Left ventricle myocardium inferior (tissue), 1 donor: ENCODE results near the gene UGT1A3. TPM values are rescaled to one million over a fixed set of nuclear protein-coding genes. Genes with fewer than 3 reads are reported as not detected.

ENCODE experiments used
- DNase-seq: peaks from one replicate; pipeline ENCODE4 v3.0.0-alpha.2; 2020
- H3K27ac ChIP-seq: fragments of 200-600 bp; replicated peaks from 2 replicates; pipeline ENCODE4 v1.8.0; 2021
- H3K27me3 ChIP-seq: fragments of 200-600 bp; 2 replicates; pipeline ENCODE4 v1.8.0; 2021; ENCODE audit warnings: low read depth
- H3K36me3 ChIP-seq: fragments of 200-600 bp; 2 replicates; pipeline ENCODE4 v1.8.0; 2021
- H3K4me1 ChIP-seq: fragments of 200-600 bp; 2 replicates; pipeline ENCODE4 v1.8.0; 2021
- H3K4me3 ChIP-seq: fragments of 200-600 bp; 2 replicates; pipeline ENCODE4 v1.8.0; 2021; ENCODE audit warnings: mild to moderate bottlenecking, moderate library complexity
- H3K9me3 ChIP-seq: fragments of 200-600 bp; replicated peaks from 2 replicates; pipeline ENCODE4 v1.8.0; 2021
- intact Hi-C: fragments of 100-400 bp; cut with micrococcal nuclease; formaldehyde crosslinking; loops from one replicate; pipeline ENCODE4 v1.11.0; 2022
- total RNA-seq: library from RNA; stranded (reverse); fragmentation: NEBNext Ultra II Directional; extraction: Animal tissue kit (Norgen Biotek cat#: 25700); gene quantifications from one replicate; pipeline ENCODE4 v1.2.1, GENCODE V29; 2021
- TF ChIP-seq, protein P1 (sequence below): fragments of 200-600 bp; IDR thresholded peaks from 2 replicates; pipeline ENCODE4 v1.8.0; 2021; ENCODE audit warnings: antibody characterized with exemption, mild to moderate bottlenecking, borderline replicate concordance
- donor health status: DM: no; HTN: yes; CAD: no; lungs with severe emphysema.

Gene UGT1A3
- total RNA-seq, 1 donor from 2014 or later, result not detected

DNA sequence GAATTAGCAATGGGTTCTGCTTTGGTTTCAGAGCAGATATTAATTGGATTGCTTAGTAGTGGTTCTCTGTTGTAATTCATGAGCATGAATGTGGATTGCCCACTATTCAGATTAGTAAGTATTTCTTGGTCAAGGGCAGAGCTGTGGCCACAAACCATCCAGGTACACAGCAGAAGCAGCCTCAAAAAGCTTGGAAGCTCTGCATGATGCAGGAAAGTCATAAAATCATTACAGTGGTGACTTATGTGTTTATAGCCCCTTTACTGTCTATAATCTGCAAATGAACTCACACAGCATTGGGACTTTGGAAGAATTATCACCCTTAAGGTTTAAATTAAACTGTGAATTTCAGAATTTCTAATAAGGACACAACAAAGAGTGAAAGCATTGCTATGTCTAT lies 29.3 kb downstream of the UGT1A3 start:
- Histone ChIP-seq H3K27me3 (peaks cover 24% of the 10 kb centered on the region), H3K9me3 (no peaks in the 10 kb centered on the region), H3K36me3 (no peaks in the 10 kb centered on the region), H3K27ac (no peak overlapping the region), H3K4me3 (no peak overlapping the region), H3K4me1 (no peaks in the 10 kb centered on the region)
- intact Hi-C loops, result no loop called here
- TF ChIP-seq, protein P1, sequence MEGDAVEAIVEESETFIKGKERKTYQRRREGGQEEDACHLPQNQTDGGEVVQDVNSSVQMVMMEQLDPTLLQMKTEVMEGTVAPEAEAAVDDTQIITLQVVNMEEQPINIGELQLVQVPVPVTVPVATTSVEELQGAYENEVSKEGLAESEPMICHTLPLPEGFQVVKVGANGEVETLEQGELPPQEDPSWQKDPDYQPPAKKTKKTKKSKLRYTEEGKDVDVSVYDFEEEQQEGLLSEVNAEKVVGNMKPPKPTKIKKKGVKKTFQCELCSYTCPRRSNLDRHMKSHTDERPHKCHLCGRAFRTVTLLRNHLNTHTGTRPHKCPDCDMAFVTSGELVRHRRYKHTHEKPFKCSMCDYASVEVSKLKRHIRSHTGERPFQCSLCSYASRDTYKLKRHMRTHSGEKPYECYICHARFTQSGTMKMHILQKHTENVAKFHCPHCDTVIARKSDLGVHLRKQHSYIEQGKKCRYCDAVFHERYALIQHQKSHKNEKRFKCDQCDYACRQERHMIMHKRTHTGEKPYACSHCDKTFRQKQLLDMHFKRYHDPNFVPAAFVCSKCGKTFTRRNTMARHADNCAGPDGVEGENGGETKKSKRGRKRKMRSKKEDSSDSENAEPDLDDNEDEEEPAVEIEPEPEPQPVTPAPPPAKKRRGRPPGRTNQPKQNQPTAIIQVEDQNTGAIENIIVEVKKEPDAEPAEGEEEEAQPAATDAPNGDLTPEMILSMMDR, result no peak
- DNase-seq, result no peak

DNA sequence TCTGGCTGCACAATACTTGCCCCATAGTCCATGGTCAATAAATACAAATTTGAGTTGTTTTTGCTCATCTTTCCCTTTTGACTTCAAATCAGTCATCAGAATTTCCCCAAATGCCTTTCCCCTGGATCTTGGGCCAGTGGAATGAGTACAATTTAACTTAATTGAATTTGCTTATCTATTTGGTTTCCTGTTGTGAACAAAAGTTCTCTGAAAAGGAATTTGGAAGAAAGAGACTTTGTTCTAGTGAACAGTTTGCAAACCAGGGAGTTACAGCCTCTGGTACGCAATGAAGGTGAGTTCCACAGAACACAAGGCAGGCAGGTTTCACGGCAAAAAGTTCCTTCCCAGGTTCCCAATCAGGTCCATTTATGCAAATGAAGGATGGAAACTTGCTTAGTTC lies 30.0 kb downstream of the UGT1A3 start:
- no peaks in the 10 kb centered on the region for H3K36me3 ChIP-seq
- H3K27ac ChIP-seq, result no peak overlapping the region
- H3K9me3 ChIP-seq, result no peaks in the 10 kb centered on the region
- no peak for DNase-seq
- no peak overlapping the region for H3K4me3 ChIP-seq
- intact Hi-C loops, result no loop called here
- TF ChIP-seq, protein P1, result no peak
- H3K4me1 ChIP-seq, result no peaks in the 10 kb centered on the region
- peaks cover 28% of the 10 kb centered on the region for H3K27me3 ChIP-seq

DNA sequence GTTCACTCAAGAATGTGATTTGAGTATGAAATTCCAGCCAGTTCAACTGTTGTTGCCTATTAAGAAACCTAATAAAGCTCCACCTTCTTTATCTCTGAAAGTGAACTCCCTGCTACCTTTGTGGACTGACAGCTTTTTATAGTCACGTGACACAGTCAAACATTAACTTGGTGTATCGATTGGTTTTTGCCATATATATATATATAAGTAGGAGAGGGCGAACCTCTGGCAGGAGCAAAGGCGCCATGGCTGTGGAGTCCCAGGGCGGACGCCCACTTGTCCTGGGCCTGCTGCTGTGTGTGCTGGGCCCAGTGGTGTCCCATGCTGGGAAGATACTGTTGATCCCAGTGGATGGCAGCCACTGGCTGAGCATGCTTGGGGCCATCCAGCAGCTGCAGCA lies 31.2 kb downstream of the UGT1A3 start, which contains the start of gene UGT1A1:
TSS of gene UGT1A1 (plus strand) at position 228 of the 400 bp plus-strand sequence. CDS start at position 246, 18 bp downstream.
- no peak within 1 kb of the TSS for H3K27ac ChIP-seq
- H3K36me3 ChIP-seq, result no peaks in the 10 kb centered on the region
- H3K4me3 ChIP-seq, result no peak within 1 kb of the TSS
- no peak for DNase-seq
- H3K27me3 ChIP-seq, result peaks cover 36% of the 10 kb centered on the region
- intact Hi-C loops, result no loop called here
- H3K4me1 ChIP-seq, result no peaks in the 10 kb centered on the region
- TF ChIP-seq, protein P1, result no peak
- H3K9me3 ChIP-seq, result no peaks in the 10 kb centered on the region

DNA sequence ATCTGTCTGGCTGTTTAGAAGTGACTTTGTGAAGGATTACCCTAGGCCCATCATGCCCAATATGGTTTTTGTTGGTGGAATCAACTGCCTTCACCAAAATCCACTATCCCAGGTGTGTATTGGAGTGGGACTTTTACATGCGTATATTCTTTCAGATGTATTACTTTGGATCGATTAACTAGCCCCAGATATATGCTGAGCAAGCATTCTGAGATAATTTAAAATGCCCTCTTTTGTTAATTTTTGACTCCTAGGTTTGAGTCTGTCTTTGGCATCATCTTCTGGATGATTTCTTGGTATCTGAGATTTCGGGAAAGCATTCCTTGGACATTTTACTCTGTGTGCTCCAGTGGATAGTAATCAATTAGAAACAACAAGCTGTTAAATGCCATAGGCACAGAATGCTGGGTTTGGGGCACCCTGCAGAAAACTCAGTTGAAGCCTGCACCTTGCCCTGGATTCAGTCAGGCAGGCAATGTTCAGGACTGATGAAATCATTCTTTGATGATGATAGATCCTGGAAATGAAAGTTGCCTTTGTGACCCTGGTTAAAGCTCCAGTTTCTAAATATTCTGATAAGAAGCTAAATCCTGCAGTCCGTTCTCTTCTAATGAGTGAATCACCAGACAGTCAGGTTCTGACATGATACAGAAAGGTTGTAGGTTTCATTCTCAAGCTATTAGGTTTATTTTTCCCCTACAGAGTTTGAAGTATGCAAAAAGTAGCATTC lies 32.4 kb downstream of the UGT1A3 start:
- intact Hi-C loops, result no loop called here
- Histone ChIP-seq H3K4me3 (no peak overlapping the region), H3K27me3 (peaks cover 46% of the 10 kb centered on the region), H3K27ac (no peak overlapping the region), H3K4me1 (no peaks in the 10 kb centered on the region), H3K36me3 (no peaks in the 10 kb centered on the region), H3K9me3 (no peaks in the 10 kb centered on the region)
- no peak for DNase-seq
- TF ChIP-seq, protein P1, result no peak

DNA sequence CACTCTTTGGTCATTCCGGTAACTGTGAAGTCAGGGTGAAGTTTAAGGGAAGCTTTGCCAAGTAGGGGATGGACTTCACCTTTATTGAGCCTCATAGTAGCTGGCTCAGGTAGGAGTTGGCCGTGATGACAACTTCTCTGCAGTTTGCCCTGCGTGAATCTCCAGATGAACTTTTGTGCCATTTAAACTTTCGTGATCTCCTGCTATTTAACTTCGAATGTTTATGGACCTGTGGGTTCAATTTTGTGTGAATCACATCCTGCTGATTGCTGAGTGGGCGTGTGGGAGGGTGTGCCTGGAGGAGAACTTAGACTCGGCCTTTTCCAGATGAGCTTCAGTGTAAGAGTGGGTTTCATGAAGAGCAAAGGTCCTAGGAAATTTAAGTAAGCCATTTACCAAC lies 35.4 kb downstream of the UGT1A3 start:
- Histone ChIP-seq H3K9me3 (no peaks in the 10 kb centered on the region), H3K27ac (no peak overlapping the region), H3K36me3 (no peaks in the 10 kb centered on the region), H3K4me1 (no peaks in the 10 kb centered on the region), H3K4me3 (no peak overlapping the region), H3K27me3 (peaks cover 73% of the 10 kb centered on the region)
- TF ChIP-seq, protein P1, result no peak
- intact Hi-C loops, result no loop called here
- DNase-seq, result no peak
